Testis (tissue), 2 donors: ENCODE measurements around the gene RABL2B.

Experiments used
- CTCF ChIP-seq, 3 experiments: fragments of 450-650 bp in 2 of 3; fragments of 200-600 bp in 1 of 3; sonication (generic) in 1 of 3; IDR thresholded peaks; one replicate each; pipeline ENCODE4 v1.5.1; 2016 to 2019; ENCODE audit warnings: antibody characterized with exemption in 3 of 3, mild to moderate bottlenecking in 2 of 3, moderate library complexity in 1 of 3
- POLR2A ChIP-seq: fragments of 450-650 bp; IDR thresholded peaks from one replicate; pipeline ENCODE4 v1.6.1; 2017; ENCODE audit warnings: antibody characterized with exemption, mild to moderate bottlenecking, moderate library complexity

DNA sequence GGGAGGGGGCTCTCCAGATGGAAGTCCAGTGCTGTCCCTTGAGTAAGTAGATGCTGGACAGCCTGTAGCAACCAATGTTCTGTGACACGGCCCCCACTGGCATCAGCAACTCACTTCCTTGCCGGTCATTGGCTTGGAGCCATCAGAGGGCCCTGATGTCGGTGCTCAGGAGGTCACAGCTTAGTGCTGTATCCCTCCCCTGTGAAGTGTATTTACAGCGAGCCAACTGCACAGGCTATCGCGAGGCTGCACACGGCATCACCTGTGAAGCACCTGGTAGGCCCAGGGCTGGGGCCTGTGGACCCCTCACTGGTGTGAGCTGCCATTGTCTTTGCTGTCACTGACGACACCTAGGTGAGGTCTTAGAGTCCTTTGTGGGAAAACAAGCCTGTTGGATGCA, 58.8 kb downstream of the RABL2B start:
- TF ChIP-seq CTCF (IDR thresholded peaks at IDR 0.05) (no peak), POLR2A (no peak)
